Measurements from ENCODE around the gene GPC3. TPM values are rescaled to one million over a fixed set of nuclear protein-coding genes. Genes with fewer than 3 reads are reported as not detected.

GPC3 gene
- total RNA-seq, 1 experiment from 2014 or later, result not detected

GRCh38 chrX:133793626-133794025 lies 191.8 kb downstream of the GPC3 start:
- H2AFZ ChIP-seq (ENCODE audit: low read length), result no peak overlapping the region
- no peaks in the 10 kb centered on the region for H3K27me3 ChIP-seq (ENCODE audit: low read length)
- H4K20me1 ChIP-seq (ENCODE audit: insufficient read depth, low read depth, low read length), result no peaks in the 10 kb centered on the region
- no peaks in the 10 kb centered on the region for H3K4me1 ChIP-seq (ENCODE audit: low read length)
- no peaks in the 10 kb centered on the region for H3K9me2 ChIP-seq (replicated peaks; ENCODE audit: insufficient read depth, low read length)
- no peak overlapping the region for H3K27ac ChIP-seq (ENCODE audit: low read length)
- H3K9ac ChIP-seq (ENCODE audit: low read length), result no peak overlapping the region
- H3K36me3 ChIP-seq (ENCODE audit: insufficient read depth, low read length), result no peaks in the 10 kb centered on the region
- H3K4me2 ChIP-seq (ENCODE audit: low read depth, low read length, poor library complexity, severe bottlenecking), result no peak overlapping the region
- no peaks in the 10 kb centered on the region for H3K79me2 ChIP-seq (ENCODE audit: low read length)
- no peak overlapping the region for H3K4me3 ChIP-seq (ENCODE audit: low read length)
- H3K9me3 ChIP-seq (ENCODE audit: low read length), result no peaks in the 10 kb centered on the region
- DNase-seq, result no peak

- Histone ChIP-seq H3K4me2 (ENCODE audit: low read depth, low read length, poor library complexity, severe bottlenecking) (no peak overlapping the region), H3K9me3 (ENCODE audit: low read length) (no peaks in the 10 kb centered on the region), H4K20me1 (ENCODE audit: insufficient read depth, low read depth, low read length) (no peaks in the 10 kb centered on the region), H3K9ac (ENCODE audit: low read length) (no peak overlapping the region), H3K27ac (ENCODE audit: low read length) (no peak overlapping the region), H3K27me3 (ENCODE audit: low read length) (no peaks in the 10 kb centered on the region), H3K9me2 (replicated peaks; ENCODE audit: insufficient read depth, low read length) (no peaks in the 10 kb centered on the region), H2AFZ (ENCODE audit: low read length) (no peak overlapping the region), H3K79me2 (ENCODE audit: low read length) (no peaks in the 10 kb centered on the region), H3K36me3 (ENCODE audit: insufficient read depth, low read length) (no peaks in the 10 kb centered on the region), H3K4me3 (ENCODE audit: low read length) (no peak overlapping the region), H3K4me1 (ENCODE audit: low read length) (peaks cover 4% of the 10 kb centered on the region)
- DNase-seq, result peak; percentile 86
These were observed 193.0 kb downstream of the GPC3 start for GRCh38 chrX:133792198-133792953.

- H3K4me3 ChIP-seq (ENCODE audit: low read length), result no peak overlapping the region
These were observed 195.6 kb downstream of the GPC3 start for GRCh38 chrX:133789829-133790228.

GRCh38 chrX:133786382-133786781 lies 199.0 kb downstream of the GPC3 start:
- Histone ChIP-seq H3K9me3 (ENCODE audit: low read length) (no peaks in the 10 kb centered on the region), H3K4me3 (ENCODE audit: low read length) (no peak overlapping the region), H3K79me2 (ENCODE audit: low read length) (no peaks in the 10 kb centered on the region), H3K9me2 (replicated peaks; ENCODE audit: insufficient read depth, low read length) (no peaks in the 10 kb centered on the region), H3K27me3 (ENCODE audit: low read length) (no peaks in the 10 kb centered on the region), H3K27ac (ENCODE audit: low read length) (no peak overlapping the region), H4K20me1 (ENCODE audit: insufficient read depth, low read depth, low read length) (no peaks in the 10 kb centered on the region), H3K4me2 (ENCODE audit: low read depth, low read length, poor library complexity, severe bottlenecking) (no peak overlapping the region), H3K9ac (ENCODE audit: low read length) (no peak overlapping the region), H3K36me3 (ENCODE audit: insufficient read depth, low read length) (no peaks in the 10 kb centered on the region), H2AFZ (ENCODE audit: low read length) (no peak overlapping the region), H3K4me1 (ENCODE audit: low read length) (peaks cover 44% of the 10 kb centered on the region)
- no peak for DNase-seq

More at GRCh38 chrX:133789829-133790228, 195.6 kb downstream of the GPC3 start:
- Histone ChIP-seq H3K4me1 (ENCODE audit: low read length) (peaks cover 11% of the 10 kb centered on the region), H3K36me3 (ENCODE audit: insufficient read depth, low read length) (no peaks in the 10 kb centered on the region), H3K9me2 (replicated peaks; ENCODE audit: insufficient read depth, low read length) (no peaks in the 10 kb centered on the region), H3K9ac (ENCODE audit: low read length) (no peak overlapping the region), H3K9me3 (ENCODE audit: low read length) (no peaks in the 10 kb centered on the region), H4K20me1 (ENCODE audit: insufficient read depth, low read depth, low read length) (no peaks in the 10 kb centered on the region), H3K79me2 (ENCODE audit: low read length) (no peaks in the 10 kb centered on the region), H3K4me2 (ENCODE audit: low read depth, low read length, poor library complexity, severe bottlenecking) (no peak overlapping the region), H2AFZ (ENCODE audit: low read length) (no peak overlapping the region), H3K27ac (ENCODE audit: low read length) (no peak overlapping the region), H3K27me3 (ENCODE audit: low read length) (no peaks in the 10 kb centered on the region)
- DNase-seq, result no peak

GRCh38 chrX:133783274-133783673 lies 202.1 kb downstream of the GPC3 start:
- Histone ChIP-seq H3K79me2 (ENCODE audit: low read length) (no peaks in the 10 kb centered on the region), H3K9ac (ENCODE audit: low read length) (peak overlapping the region; percentile 36), H3K4me2 (ENCODE audit: low read depth, low read length, poor library complexity, severe bottlenecking) (peak overlapping the region; percentile 64), H3K4me1 (ENCODE audit: low read length) (peaks cover 44% of the 10 kb centered on the region), H3K9me3 (ENCODE audit: low read length) (no peaks in the 10 kb centered on the region), H3K36me3 (ENCODE audit: insufficient read depth, low read length) (no peaks in the 10 kb centered on the region), H3K27me3 (ENCODE audit: low read length) (no peaks in the 10 kb centered on the region), H3K9me2 (replicated peaks; ENCODE audit: insufficient read depth, low read length) (no peaks in the 10 kb centered on the region), H4K20me1 (ENCODE audit: insufficient read depth, low read depth, low read length) (no peaks in the 10 kb centered on the region), H3K27ac (ENCODE audit: low read length) (peak overlapping the region; percentile 91), H3K4me3 (ENCODE audit: low read length) (peak overlapping the region; percentile 24), H2AFZ (ENCODE audit: low read length) (no peak overlapping the region)
- DNase-seq, result peak; percentile 85

- Histone ChIP-seq H3K4me1 (ENCODE audit: low read length) (peaks cover 35% of the 10 kb centered on the region), H4K20me1 (ENCODE audit: insufficient read depth, low read depth, low read length) (no peaks in the 10 kb centered on the region), H3K9me2 (replicated peaks; ENCODE audit: insufficient read depth, low read length) (no peaks in the 10 kb centered on the region), H3K4me2 (ENCODE audit: low read depth, low read length, poor library complexity, severe bottlenecking) (no peak overlapping the region), H2AFZ (ENCODE audit: low read length) (no peak overlapping the region), H3K4me3 (ENCODE audit: low read length) (no peak overlapping the region), H3K27ac (ENCODE audit: low read length) (no peak overlapping the region), H3K36me3 (ENCODE audit: insufficient read depth, low read length) (no peaks in the 10 kb centered on the region), H3K27me3 (ENCODE audit: low read length) (no peaks in the 10 kb centered on the region), H3K9me3 (ENCODE audit: low read length) (no peaks in the 10 kb centered on the region), H3K9ac (ENCODE audit: low read length) (no peak overlapping the region), H3K79me2 (ENCODE audit: low read length) (no peaks in the 10 kb centered on the region)
- DNase-seq, result no peak
These were observed 204.2 kb downstream of the GPC3 start for GRCh38 chrX:133781174-133781573.

- no peaks in the 10 kb centered on the region for H4K20me1 ChIP-seq (ENCODE audit: insufficient read depth, low read depth, low read length)
- no peak overlapping the region for H3K4me2 ChIP-seq (ENCODE audit: low read depth, low read length, poor library complexity, severe bottlenecking)
- peak; percentile 70 for DNase-seq
- no peak overlapping the region for H2AFZ ChIP-seq (ENCODE audit: low read length)
- no peaks in the 10 kb centered on the region for H3K9me2 ChIP-seq (replicated peaks; ENCODE audit: insufficient read depth, low read length)
- no peak overlapping the region for H3K4me3 ChIP-seq (ENCODE audit: low read length)
- H3K36me3 ChIP-seq (ENCODE audit: insufficient read depth, low read length), result no peaks in the 10 kb centered on the region
- H3K4me1 ChIP-seq (ENCODE audit: low read length), result no peaks in the 10 kb centered on the region
- no peaks in the 10 kb centered on the region for H3K27me3 ChIP-seq (ENCODE audit: low read length)
- no peak overlapping the region for H3K9ac ChIP-seq (ENCODE audit: low read length)
- no peaks in the 10 kb centered on the region for H3K9me3 ChIP-seq (ENCODE audit: low read length)
- no peaks in the 10 kb centered on the region for H3K79me2 ChIP-seq (ENCODE audit: low read length)
- H3K27ac ChIP-seq (ENCODE audit: low read length), result no peak overlapping the region
These were observed 209.3 kb downstream of the GPC3 start for GRCh38 chrX:133776072-133776471.

- H3K36me3 ChIP-seq (ENCODE audit: insufficient read depth, low read length), result no peaks in the 10 kb centered on the region
- no peak overlapping the region for H3K4me3 ChIP-seq (ENCODE audit: low read length)
- no peak overlapping the region for H3K27ac ChIP-seq (ENCODE audit: low read length)
- H3K79me2 ChIP-seq (ENCODE audit: low read length), result no peaks in the 10 kb centered on the region
- no peak overlapping the region for H3K9ac ChIP-seq (ENCODE audit: low read length)
- H3K9me2 ChIP-seq (replicated peaks; ENCODE audit: insufficient read depth, low read length), result no peaks in the 10 kb centered on the region
- no peak overlapping the region for H2AFZ ChIP-seq (ENCODE audit: low read length)
- no peaks in the 10 kb centered on the region for H3K4me1 ChIP-seq (ENCODE audit: low read length)
- no peak overlapping the region for H3K4me2 ChIP-seq (ENCODE audit: low read depth, low read length, poor library complexity, severe bottlenecking)
- no peak for DNase-seq
- H3K9me3 ChIP-seq (ENCODE audit: low read length), result no peaks in the 10 kb centered on the region
- H4K20me1 ChIP-seq (ENCODE audit: insufficient read depth, low read depth, low read length), result no peaks in the 10 kb centered on the region
- H3K27me3 ChIP-seq (ENCODE audit: low read length), result no peaks in the 10 kb centered on the region
These were observed 210.6 kb downstream of the GPC3 start for GRCh38 chrX:133774807-133775206.
